ENCODE measurements around the gene NLRP1.

The NLRP1 gene

DNA sequence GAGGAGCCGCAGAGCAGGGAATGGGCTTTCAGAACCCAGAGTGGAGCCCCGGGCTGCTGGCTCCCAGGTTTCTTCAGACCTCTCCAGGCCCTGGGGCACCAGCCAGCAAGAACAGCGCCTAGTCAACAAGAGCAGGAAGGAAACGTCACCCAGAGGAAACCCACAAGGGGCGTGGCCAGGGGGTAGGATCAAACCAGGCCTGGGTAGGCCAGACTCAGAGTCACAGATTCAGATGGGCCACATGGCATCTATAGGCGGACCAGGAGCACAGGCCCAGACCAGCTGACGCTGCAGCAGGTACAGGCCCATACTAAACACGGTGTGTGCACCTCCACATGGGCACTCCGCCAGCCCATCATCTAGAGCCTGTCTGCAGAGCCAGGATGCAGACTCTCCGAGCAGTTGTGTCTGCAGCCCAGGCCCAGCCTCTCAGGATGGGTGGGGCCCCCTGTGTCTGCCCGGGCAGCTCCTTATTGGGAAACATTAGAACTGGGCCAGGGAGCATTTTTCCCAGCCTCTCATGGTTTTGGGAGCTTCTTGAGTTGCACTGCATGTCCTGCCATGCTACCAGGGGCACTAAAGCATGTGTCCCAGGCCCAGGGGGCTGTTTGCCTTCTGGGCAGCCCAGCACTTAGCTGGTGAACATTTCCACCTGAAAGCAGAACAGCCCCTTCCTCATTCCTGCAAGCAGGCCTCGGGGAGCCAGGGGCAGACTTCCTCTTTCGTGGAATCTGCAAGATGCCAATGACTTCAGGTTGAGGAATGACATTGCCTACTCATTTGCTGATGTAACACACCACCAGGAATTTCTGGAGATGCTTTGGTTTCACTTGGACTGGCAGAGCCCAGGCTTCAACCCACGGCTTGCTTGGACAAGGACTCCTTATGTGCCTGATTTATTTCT, at the start of gene NLRP1:
TSS of gene NLRP1 (minus strand) at position 127 of the 904 bp plus-strand sequence. CDS start 552 bp downstream, outside the sequence.
- Mint-ChIP-seq H3K27ac (no peak within 1 kb of the TSS), H3K27me3 (ENCODE audit: low read depth, poor library complexity) (peaks cover 8% of the 10 kb centered on the region), H3K4me3 (no peak within 1 kb of the TSS), H3K4me1 (peaks cover 39% of the 10 kb centered on the region), H3K9me3 (no peaks in the 10 kb centered on the region), H3K36me3 (ENCODE audit: low read depth) (no peaks in the 10 kb centered on the region)
- TF ChIP-seq, protein P1, sequence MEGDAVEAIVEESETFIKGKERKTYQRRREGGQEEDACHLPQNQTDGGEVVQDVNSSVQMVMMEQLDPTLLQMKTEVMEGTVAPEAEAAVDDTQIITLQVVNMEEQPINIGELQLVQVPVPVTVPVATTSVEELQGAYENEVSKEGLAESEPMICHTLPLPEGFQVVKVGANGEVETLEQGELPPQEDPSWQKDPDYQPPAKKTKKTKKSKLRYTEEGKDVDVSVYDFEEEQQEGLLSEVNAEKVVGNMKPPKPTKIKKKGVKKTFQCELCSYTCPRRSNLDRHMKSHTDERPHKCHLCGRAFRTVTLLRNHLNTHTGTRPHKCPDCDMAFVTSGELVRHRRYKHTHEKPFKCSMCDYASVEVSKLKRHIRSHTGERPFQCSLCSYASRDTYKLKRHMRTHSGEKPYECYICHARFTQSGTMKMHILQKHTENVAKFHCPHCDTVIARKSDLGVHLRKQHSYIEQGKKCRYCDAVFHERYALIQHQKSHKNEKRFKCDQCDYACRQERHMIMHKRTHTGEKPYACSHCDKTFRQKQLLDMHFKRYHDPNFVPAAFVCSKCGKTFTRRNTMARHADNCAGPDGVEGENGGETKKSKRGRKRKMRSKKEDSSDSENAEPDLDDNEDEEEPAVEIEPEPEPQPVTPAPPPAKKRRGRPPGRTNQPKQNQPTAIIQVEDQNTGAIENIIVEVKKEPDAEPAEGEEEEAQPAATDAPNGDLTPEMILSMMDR (IDR thresholded peaks at IDR 0.05): no peak
- DNase-seq: no peak

DNA sequence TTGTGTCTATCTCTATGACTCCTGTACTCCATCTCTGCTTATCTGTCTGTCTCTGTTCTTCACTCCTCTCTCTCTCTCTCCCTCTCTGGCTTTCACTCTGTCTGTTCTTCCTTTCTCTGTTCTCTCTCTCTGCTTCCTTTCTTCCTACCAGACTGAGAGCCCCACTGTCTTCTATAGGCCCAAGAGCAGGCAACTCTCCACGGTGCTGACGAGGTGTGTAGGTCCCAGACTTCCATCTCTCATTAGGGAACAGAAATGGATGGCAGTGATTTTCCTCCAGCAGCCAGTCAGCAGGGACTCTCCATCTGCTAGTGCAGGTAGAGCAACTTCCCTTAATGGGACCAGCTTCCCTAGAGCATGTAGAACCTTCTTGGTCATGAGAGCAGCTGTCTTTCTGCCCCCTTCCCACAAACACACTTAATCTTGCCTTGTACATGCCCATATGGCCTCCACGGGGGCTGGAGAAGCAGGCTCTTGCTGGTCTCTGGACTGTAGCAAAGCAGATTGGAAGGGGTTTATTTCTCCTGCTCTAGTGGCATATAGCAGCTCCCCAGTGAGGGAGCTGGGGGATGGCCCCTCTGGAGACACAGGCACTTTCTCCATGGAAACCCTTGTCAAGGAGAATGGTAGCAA, 47.8 kb upstream of the NLRP1 start:
- Mint-ChIP-seq H3K4me3 (no peak overlapping the region), H3K27ac (no peak overlapping the region), H3K4me1 (no peaks in the 10 kb centered on the region), H3K9me3 (no peaks in the 10 kb centered on the region), H3K27me3 (ENCODE audit: low read depth, poor library complexity) (peaks cover 18% of the 10 kb centered on the region), H3K36me3 (ENCODE audit: low read depth) (no peaks in the 10 kb centered on the region)
- TF ChIP-seq, protein P1 (IDR thresholded peaks at IDR 0.05): no peak
- DNase-seq: peak; percentile 24

DNA sequence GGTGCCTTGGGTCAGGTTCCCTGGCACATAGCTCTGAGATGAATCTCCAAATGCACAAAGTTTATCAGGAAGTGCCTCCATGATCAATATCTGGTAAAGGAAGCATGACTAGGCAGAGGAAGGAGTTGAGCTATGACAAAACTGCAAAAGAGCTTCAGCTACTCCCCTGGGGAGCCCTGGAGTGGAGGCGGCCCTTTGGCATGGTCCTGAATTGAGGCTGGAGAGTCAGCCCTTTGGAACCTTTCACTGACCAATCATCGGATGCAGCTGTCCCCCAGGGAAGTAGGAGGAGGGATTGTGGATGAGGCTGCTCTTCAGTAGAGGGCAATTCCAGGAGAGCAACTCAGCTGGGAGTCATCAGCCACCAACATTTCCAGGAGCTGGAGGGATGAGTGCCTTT, 46.1 kb upstream of the NLRP1 start:
- Mint-ChIP-seq H3K27ac (no peak overlapping the region), H3K4me3 (no peak overlapping the region)

DNA sequence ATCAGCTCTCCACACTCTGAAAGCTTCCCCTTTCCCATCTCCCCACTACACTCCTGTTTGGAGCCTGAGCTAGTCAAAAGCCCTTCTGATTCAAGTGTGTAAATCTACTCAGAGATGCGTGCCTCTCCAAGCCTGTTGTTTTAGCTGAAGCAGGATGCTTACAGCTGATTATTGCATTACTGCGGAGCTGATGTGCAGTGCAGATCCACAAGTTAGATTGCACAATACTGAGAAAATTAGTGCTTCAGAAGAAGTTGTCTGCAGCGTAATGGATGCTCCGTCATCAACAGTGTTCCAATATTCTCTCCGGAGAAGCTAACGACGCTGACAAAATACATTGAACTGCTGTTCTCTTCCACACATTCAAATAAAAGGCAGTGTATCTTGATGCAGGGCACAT, 44.8 kb upstream of the NLRP1 start:
- H3K36me3 Mint-ChIP-seq (ENCODE audit: low read depth): no peaks in the 10 kb centered on the region
- TF ChIP-seq, protein P1 (IDR thresholded peaks at IDR 0.05): no peak
- H3K27ac Mint-ChIP-seq: no peak overlapping the region
- no peaks in the 10 kb centered on the region for H3K4me1 Mint-ChIP-seq
- DNase-seq: no peak
- H3K4me3 Mint-ChIP-seq: no peak overlapping the region
- peaks cover 12% of the 10 kb centered on the region for H3K27me3 Mint-ChIP-seq (ENCODE audit: low read depth, poor library complexity)
- H3K9me3 Mint-ChIP-seq: no peaks in the 10 kb centered on the region

More for the DNA sequence above, 46.1 kb upstream of the NLRP1 start:
- Mint-ChIP-seq H3K4me1 (no peaks in the 10 kb centered on the region), H3K27me3 (ENCODE audit: low read depth, poor library complexity) (peaks cover 12% of the 10 kb centered on the region), H3K36me3 (ENCODE audit: low read depth) (no peaks in the 10 kb centered on the region), H3K9me3 (no peaks in the 10 kb centered on the region)
- no peak for DNase-seq
- TF ChIP-seq, protein P1 (IDR thresholded peaks at IDR 0.05): no peak

DNA sequence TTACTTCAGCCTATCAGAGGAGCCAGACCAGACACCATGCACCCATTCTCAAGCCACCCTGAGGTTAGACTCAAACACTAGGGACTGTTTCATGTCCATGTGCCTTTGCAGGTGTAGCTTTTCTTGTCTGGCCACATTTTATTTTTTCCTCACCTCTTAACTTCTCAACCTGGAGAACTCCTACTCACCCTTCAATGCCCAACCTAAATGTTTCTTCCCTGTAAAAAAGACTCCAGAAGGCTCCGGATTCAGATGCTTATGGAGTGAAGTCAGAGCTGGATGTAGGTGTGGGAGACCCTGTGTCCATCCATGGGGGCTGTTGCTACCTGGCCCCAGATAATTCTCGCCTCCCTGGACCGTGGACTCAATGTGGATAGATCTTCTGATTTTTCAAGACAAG, 44.0 kb upstream of the NLRP1 start:
- Mint-ChIP-seq H3K27me3 (ENCODE audit: low read depth, poor library complexity) (peaks cover 12% of the 10 kb centered on the region), H3K4me3 (no peak overlapping the region), H3K27ac (no peak overlapping the region), H3K9me3 (no peaks in the 10 kb centered on the region), H3K36me3 (ENCODE audit: low read depth) (no peaks in the 10 kb centered on the region), H3K4me1 (no peaks in the 10 kb centered on the region)
- TF ChIP-seq, protein P1 (IDR thresholded peaks at IDR 0.05): no peak
- no peak for DNase-seq

Data from nephron progenitor cell (in vitro differentiated cells).